ENCODE measurements around the gene SMYD5. TPM values are rescaled to one million over a fixed set of nuclear protein-coding genes. Genes with fewer than 3 reads are reported as not detected.
"Not testable (repeated sequence)": the region's sequence is repeated elsewhere in the genome, so short reads cannot be mapped to it uniquely, and the experiment has no call there.

SMYD5 gene
- total RNA-seq, 1 experiment from 2014 or later: 37.4 TPM

DNA sequence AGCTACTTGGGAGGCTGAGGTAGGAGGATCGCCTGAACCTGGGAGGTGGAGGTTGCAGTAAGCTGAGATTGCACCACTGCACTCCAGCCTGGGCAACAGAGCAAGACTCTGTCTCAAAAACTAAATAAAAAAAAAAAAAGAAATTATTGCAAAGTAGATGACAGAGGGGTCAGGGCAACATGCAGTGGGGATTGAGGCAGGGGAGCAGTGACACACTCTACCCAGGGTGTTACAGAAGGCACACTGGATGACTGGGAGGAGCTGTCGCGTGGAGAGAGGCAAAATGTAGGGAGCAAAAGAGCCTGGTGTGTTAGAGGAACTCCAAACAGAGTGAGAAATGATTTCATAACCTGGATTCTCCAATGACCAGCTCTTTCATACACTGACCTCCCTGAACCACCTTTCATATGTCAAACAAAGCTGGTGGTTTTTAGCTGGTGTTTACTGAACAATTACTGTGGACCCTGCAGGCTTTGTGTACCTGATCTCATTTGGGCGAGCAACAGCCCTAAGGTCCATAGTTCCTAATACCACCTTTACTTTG, 48.1 kb downstream of the SMYD5 start:
- H3K27me3 ChIP-seq (ENCODE audit: insufficient read depth, low read length): no peaks in the 10 kb centered on the region
- ChIA-PET RAD21 (ENCODE audit: low non-redundant PET in 1 of 2, low total read pairs in 2 of 2, uncharacterized antibody in 2 of 2, unreplicated experiment in 2 of 2) (no interaction called here), CTCF (no interaction called here), POLR2A (interaction anchor here (1.3 kb wide), 1 partner anchor 24 kb away, joined by 3 read pairs; no protein-coding TSS in a partner anchor)
- peaks cover 16 to 22% of the 10 kb centered on the region in 2 experiments; a peak in 3 of 4 replicates for H3K36me3 ChIP-seq (ENCODE audit: control insufficient read depth in 1 of 2, insufficient read depth in 2 of 2, low read length in 2 of 2)
- no peaks in the 10 kb centered on the region for H3K9me3 ChIP-seq (ENCODE audit: control insufficient read depth in 1 of 2, insufficient read depth in 1 of 2, low read depth in 1 of 2, low read length in 2 of 2)
- TF ChIP-seq RAD21 (IDR thresholded peaks at IDR 0.05; ENCODE audit: low read depth) (no peak), CBX3 (IDR thresholded peaks at IDR 0.05; ENCODE audit: low read depth) (no peak), ELF1 (IDR thresholded peaks at IDR 0.05; ENCODE audit: borderline replicate concordance, low read depth) (no peak), EZH2phosphoT487 (IDR thresholded peaks at IDR 0.05; ENCODE audit: borderline replicate concordance) (no peak), YY1 (IDR thresholded peaks at IDR 0.05; ENCODE audit: extremely low read depth, insufficient replicate concordance, low read depth, low read length) (no peak), SIN3A (IDR thresholded peaks at IDR 0.05; ENCODE audit: low read depth) (no peak), CTCF (IDR thresholded peaks at IDR 0.05 in 2 of 3, conservative IDR thresholded peaks at IDR 0.05 in 1 of 3; ENCODE audit: borderline replicate concordance in 1 of 3, insufficient read depth in 1 of 3, low read depth in 2 of 3, low read length in 2 of 3) (no peak)
- TF ChIP-seq, protein P1, sequence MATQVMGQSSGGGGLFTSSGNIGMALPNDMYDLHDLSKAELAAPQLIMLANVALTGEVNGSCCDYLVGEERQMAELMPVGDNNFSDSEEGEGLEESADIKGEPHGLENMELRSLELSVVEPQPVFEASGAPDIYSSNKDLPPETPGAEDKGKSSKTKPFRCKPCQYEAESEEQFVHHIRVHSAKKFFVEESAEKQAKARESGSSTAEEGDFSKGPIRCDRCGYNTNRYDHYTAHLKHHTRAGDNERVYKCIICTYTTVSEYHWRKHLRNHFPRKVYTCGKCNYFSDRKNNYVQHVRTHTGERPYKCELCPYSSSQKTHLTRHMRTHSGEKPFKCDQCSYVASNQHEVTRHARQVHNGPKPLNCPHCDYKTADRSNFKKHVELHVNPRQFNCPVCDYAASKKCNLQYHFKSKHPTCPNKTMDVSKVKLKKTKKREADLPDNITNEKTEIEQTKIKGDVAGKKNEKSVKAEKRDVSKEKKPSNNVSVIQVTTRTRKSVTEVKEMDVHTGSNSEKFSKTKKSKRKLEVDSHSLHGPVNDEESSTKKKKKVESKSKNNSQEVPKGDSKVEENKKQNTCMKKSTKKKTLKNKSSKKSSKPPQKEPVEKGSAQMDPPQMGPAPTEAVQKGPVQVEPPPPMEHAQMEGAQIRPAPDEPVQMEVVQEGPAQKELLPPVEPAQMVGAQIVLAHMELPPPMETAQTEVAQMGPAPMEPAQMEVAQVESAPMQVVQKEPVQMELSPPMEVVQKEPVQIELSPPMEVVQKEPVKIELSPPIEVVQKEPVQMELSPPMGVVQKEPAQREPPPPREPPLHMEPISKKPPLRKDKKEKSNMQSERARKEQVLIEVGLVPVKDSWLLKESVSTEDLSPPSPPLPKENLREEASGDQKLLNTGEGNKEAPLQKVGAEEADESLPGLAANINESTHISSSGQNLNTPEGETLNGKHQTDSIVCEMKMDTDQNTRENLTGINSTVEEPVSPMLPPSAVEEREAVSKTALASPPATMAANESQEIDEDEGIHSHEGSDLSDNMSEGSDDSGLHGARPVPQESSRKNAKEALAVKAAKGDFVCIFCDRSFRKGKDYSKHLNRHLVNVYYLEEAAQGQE (IDR thresholded peaks at IDR 0.05; ENCODE audit: low read depth): no peak
- TF ChIP-seq, protein P2, sequence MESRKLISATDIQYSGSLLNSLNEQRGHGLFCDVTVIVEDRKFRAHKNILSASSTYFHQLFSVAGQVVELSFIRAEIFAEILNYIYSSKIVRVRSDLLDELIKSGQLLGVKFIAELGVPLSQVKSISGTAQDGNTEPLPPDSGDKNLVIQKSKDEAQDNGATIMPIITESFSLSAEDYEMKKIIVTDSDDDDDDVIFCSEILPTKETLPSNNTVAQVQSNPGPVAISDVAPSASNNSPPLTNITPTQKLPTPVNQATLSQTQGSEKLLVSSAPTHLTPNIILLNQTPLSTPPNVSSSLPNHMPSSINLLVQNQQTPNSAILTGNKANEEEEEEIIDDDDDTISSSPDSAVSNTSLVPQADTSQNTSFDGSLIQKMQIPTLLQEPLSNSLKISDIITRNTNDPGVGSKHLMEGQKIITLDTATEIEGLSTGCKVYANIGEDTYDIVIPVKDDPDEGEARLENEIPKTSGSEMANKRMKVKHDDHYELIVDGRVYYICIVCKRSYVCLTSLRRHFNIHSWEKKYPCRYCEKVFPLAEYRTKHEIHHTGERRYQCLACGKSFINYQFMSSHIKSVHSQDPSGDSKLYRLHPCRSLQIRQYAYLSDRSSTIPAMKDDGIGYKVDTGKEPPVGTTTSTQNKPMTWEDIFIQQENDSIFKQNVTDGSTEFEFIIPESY (IDR thresholded peaks at IDR 0.05; ENCODE audit: extremely low read depth, insufficient replicate concordance, low read length): no peak
- no peak overlapping the region for H3K4me3 ChIP-seq (replicated peaks in 1 of 2; ENCODE audit: low read depth in 1 of 2, low read length in 2 of 2)
- H3K27ac ChIP-seq (ENCODE audit: low read depth, low read length): no peak overlapping the region
- no peaks in the 10 kb centered on the region for H3K9me2 ChIP-seq (ENCODE audit: insufficient read depth)
- peaks cover 0 to 5% of the 10 kb centered on the region in 2 experiments; a peak in 1 of 4 replicates for H3K4me1 ChIP-seq (ENCODE audit: control insufficient read depth in 1 of 2, insufficient read depth in 2 of 2, low read length in 2 of 2)
- DNase-seq (ENCODE audit: low read depth, low spot score): no peak
- no peak overlapping the region for H3K4me2 ChIP-seq (ENCODE audit: low read length)
- H3K9ac ChIP-seq (ENCODE audit: low read length): no peak overlapping the region
- ATAC-seq: no peak
- peaks cover 15% of the 10 kb centered on the region for H3K79me2 ChIP-seq (ENCODE audit: insufficient read depth, low read length)
- intact Hi-C loops (cut with micrococcal nuclease): no loop called here
- H4K20me1 ChIP-seq (ENCODE audit: insufficient read depth): no peaks in the 10 kb centered on the region
- H2AFZ ChIP-seq (ENCODE audit: low read depth, low read length, poor library complexity, severe bottlenecking): no peak overlapping the region
- BruUV-seq (replicated peaks): no TSS peak

DNA sequence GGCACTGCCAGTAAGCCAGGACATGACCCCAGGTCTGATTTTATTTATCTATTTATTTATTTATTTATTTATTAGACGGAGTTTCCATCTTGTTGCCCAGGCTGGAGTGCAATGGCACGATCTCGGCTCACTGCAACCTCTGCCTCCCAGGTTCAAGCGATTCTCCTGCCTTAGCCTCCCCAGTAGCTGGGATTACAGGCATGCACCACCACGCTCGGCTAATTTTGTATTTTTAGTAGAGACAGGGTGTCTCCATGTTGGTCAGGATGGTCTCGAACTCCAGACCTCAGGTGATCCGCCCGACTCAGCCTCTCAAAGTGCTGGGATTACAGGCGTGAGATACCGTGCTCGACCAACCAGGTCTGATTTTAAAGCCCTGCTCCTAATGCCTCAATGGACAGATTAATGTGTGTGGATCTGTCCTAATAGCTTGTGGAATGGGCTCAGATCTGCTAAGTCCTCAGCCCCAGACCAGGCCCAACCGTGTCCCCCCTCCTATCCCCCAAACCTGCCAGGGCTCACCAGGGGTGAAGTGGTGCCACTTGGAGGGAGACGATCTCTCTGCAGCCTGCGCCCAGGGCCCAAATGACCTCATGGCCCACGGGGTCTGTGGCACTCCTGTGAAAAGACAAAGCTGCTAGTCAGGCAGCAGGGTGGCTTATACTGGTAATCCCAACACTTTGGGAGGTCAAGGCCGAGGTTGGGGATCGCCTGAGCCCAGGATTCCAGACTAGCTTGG, 48.8 kb downstream of the SMYD5 start:
- POLR2A ChIA-PET: interaction anchor here (1.2 to 1.3 kb wide), 2 partner anchors 9 to 25 kb away, joined by 3 read pairs; no protein-coding TSS in a partner anchor
- CTCF ChIA-PET; ATAC-seq; H3K9ac ChIP-seq (ENCODE audit: low read length); RAD21 ChIA-PET (ENCODE audit: low non-redundant PET in 1 of 2, low total read pairs in 2 of 2, uncharacterized antibody in 2 of 2, unreplicated experiment in 2 of 2); H3K27me3 ChIP-seq (ENCODE audit: insufficient read depth, low read length); H3K4me3 ChIP-seq (replicated peaks in 1 of 2; ENCODE audit: low read depth in 1 of 2, low read length in 2 of 2); H3K27ac ChIP-seq (ENCODE audit: low read depth, low read length); H3K9me3 ChIP-seq (ENCODE audit: control insufficient read depth in 1 of 2, insufficient read depth in 1 of 2, low read depth in 1 of 2, low read length in 2 of 2); H3K4me2 ChIP-seq (ENCODE audit: low read length); intact Hi-C loops (cut with micrococcal nuclease); DNase-seq (ENCODE audit: low read depth, low spot score); BruUV-seq (replicated peaks); H3K9me2 ChIP-seq (ENCODE audit: insufficient read depth); H2AFZ ChIP-seq (ENCODE audit: low read depth, low read length, poor library complexity, severe bottlenecking); H4K20me1 ChIP-seq (ENCODE audit: insufficient read depth): not testable (repeated sequence)
- Histone ChIP-seq H3K79me2 (ENCODE audit: insufficient read depth, low read length) (peaks cover 22% of the 10 kb centered on the region), H3K4me1 (ENCODE audit: control insufficient read depth in 1 of 2, insufficient read depth in 2 of 2, low read length in 2 of 2) (peaks cover 4 to 12% of the 10 kb centered on the region in 2 experiments; a peak in 3 of 4 replicates), H3K36me3 (ENCODE audit: control insufficient read depth in 1 of 2, insufficient read depth in 2 of 2, low read length in 2 of 2) (peaks cover 16 to 24% of the 10 kb centered on the region in 2 experiments; a peak in 3 of 4 replicates)
